Fibroblast of skin of scalp (primary cell): ENCODE data around the gene SGIP1.

Experiments
- DNase-seq: peaks from one replicate; pipeline ENCODE4 v3.0.0-alpha.2; 2013

Gene SGIP1

GRCh38 chr1:66521721-66522365 lies 12.1 kb upstream of the SGIP1 start:
- peak; percentile 76 for DNase-seq

DNA sequence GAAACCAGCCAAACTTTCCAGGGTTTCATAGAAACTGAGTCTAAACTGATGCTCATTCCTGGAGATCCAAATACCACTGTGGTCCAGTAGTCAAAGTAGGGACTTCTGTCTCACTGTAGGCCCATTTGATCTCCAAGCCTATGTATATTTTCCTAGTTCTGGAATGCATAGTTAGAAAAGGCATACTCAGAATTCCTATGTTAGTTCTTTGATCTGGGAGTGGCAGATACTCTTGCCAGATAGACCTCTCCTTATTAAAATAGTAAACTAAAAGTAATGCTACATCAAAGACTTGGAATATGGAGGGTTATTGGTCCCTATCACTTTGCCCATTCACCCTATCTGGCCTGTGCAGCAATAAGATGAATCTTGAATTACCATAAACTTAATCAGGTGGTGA lies 10.4 kb upstream of the SGIP1 start:
- no peak for DNase-seq

- no peak for DNase-seq
Measured at GRCh38 chr1:66525086-66525485, 8.9 kb upstream of the SGIP1 start.

DNA sequence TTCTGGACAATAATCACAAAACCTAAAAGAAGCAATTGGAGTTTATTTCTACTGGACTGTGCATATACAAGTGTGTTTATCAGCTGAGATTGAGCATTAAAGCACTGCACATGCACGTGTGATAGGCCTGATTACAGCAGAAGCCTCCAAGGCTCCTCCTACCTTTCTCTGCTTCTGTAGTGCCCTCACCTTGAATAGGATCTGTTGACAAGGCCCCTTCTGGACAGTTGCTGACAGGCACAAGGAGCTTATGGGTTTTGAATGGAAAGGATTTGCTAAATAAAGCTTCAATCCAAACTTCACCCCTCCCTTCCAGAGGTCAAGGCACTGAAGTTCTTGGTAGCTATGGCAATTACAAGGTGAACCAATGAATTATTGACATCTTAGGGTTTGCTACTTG lies 7.9 kb upstream of the SGIP1 start:
- no peak for DNase-seq

GRCh38 chr1:66526991-66527390 lies 7.0 kb upstream of the SGIP1 start:
- no peak for DNase-seq

DNA sequence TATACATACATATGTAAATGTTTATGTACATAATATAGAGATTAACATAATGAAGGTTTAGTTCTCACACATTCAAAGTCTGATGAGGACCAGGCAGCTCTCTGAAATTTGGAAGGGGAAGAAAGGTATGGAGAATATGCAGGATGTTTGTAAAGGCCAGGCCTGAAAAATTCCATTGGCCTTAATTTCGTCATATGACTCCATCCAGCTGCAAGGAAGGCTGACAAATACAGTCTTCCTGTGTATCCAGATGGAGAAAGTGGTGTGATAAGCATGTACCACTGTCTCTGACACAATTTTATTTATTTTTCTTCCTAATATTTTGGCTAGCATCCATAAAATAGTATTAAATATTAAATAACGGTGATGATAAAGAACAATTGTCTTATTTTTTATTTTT lies 6.3 kb upstream of the SGIP1 start:
- peak; percentile 75 for DNase-seq

- DNase-seq = no peak
Measured at GRCh38 chr1:66528580-66528979, 5.4 kb upstream of the SGIP1 start.

DNA sequence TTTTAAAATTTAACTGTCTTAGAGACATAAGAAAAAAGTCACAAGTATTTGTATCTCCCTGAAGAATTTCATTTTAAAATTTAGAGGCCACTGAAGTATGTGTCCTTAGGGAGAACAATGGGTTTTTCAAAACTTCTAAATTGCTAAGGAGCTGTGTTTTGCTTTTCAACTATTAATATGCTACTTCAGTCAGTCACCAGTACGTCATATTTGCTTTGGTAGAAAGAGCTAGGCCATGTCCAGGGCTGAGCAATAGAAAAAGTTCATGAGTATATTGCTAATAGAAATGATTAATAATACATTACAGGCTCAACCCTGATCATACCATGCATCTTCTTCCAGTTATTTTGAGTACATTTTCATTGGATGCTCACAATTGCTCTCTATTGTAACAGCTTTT lies 1.7 kb upstream of the SGIP1 start:
- no peak for DNase-seq

- DNase-seq = peak; percentile 85
Measured at GRCh38 chr1:66532798-66533783, 862 bp upstream of the SGIP1 start.

DNA sequence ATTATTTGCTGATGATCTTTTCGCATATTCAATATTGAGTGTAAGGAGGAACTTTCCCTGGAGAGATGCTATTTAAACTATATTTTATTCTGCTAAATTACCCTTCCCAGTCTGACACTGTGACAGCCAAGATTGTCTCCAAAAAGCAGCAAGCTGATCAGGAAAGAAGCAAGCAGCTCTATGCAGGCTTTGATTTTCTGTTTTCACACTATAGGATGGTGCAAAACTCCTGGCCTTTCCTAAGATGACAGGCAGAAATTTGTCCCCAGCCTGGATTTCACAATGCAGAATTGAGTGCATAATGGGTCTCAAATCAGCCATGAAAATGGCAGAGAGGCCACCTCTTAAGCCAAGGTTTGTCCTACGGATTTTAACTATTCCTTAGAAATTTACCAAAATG lies 1.1 kb downstream of the SGIP1 start:
- no peak for DNase-seq

- DNase-seq = no peak
Measured at GRCh38 chr1:66535853-66536252, 1.9 kb downstream of the SGIP1 start.

- DNase-seq = no peak
Measured at GRCh38 chr1:66537718-66538117, 3.8 kb downstream of the SGIP1 start.

GRCh38 chr1:66539491-66539890 lies 5.5 kb downstream of the SGIP1 start:
- no peak for DNase-seq

DNA sequence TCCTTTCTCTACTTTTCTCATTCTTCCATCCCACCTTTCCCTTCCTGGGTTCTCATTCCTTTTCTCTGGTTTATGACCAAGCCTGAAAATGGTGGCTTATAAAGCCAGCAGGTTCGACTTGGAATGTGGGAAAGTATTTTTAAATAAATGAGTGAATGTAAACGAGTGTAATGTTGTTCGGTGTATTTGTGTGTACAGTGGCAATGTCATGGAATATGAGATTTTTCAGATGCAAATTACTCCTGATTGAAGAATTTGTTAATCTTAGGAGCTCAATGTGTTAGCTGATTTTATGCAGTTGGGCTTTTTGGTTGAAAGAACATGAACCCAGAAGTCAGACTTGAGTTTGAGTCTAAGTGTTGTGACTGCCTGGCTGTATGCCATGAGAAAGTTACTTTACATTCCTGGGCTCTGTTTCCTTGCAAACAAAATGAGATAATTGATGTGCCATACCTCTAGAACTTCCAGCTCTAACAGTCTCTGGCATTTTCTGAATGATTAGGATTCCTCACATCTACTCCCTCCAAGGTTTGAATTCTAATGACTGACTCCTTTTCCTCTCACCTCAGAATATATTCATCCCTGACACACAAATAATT lies 6.6 kb downstream of the SGIP1 start:
- peak; percentile 66 for DNase-seq

GRCh38 chr1:66542314-66542713 lies 8.4 kb downstream of the SGIP1 start:
- DNase-seq = no peak

GRCh38 chr1:66542811-66543767 lies 9.1 kb downstream of the SGIP1 start:
- peak; percentile 70 for DNase-seq

DNA sequence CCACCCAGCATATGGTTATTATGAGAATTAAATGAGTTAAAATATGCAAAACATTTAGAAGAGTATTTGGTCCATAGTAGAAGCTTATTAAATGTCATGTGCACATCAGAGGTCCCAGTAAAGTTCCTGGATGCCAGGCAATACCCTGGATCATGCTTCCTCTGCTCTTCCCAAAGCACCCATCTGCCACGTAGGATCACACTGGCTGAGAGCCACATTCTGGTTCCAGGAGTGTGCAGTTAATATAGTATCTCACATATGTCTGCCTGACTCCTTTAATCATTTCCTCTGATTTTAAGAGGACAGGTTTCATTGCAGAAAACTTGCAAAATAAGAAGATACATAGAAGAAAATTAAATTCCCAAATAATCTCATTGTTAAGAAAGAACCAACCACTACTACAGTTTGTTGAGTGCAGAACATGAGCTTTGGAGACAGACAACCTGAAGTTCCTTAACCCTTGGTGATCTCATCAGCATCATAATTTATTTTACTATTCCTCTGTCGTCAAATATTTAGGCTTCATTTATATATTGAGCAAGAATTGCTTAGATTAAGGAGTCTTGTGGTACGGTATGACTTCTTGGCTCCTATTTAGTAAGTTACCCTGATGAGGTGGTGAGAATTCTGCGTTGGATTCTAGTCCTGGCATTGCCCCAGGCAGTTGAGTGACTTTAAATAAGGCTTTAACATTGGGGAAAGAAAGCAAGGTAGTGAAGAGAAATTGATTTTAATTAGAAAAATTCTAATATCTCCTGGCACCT lies 12.3 kb downstream of the SGIP1 start:
- DNase-seq = no peak

DNA sequence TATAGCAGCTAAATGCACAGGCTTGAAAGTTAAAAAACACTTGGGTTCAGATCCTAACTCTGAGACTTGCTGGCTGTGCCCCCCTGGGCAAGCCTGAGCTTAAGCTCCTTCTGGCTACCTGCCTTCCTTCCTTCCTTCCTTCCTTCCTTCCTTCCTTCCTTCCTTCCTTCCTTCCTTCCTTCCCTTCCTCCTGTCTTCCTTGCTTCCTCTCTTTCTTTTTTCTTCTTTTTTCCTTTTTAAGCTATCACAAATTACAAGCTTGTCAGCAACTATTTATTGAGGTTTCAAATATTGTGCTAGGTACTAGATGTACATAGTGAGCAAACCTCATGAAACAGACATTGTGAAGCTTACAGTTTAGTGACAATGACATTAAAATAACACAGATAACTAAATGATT lies 15.1 kb downstream of the SGIP1 start:
- no peak for DNase-seq

DNA sequence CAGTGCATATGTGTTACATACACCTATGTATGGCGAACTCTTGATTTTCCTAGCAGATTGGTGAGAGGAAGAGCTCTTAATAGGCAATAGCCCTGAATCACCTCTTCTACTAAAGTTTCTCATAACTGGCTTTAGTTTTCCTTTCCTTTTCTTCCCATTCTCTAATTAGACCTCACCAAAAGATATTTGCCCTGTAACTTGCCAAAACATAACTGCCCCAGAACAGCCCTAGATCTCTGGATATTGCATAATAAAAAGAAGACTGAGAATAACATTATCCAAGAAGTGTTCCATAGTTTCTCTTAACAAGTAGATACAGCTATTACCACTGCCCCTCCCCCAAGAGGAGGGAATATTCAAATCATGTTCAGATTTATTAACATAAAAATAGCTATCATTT lies 16.3 kb downstream of the SGIP1 start:
- no peak for DNase-seq

GRCh38 chr1:66552287-66552686 lies 18.3 kb downstream of the SGIP1 start:
- no peak for DNase-seq

DNA sequence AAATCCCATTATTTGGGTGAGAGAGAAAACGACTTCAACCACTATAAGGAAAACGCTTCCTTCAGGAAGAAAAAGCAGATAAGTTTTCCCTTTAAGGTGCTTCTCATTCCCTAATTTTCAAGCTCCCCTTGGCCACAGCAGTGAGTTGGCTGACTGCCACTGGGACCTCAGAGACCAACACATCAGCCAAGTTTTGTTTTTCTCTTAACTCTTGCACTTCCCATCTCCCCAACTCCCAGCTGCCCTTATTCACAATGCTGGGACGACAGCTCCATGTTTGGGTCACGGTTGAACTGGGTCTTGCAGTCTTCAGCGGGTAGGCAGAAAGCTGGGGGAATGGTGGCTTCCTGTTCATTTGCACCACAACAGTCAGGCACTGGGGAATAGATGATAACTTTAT lies 18.9 kb downstream of the SGIP1 start:
- DNase-seq = no peak

DNA sequence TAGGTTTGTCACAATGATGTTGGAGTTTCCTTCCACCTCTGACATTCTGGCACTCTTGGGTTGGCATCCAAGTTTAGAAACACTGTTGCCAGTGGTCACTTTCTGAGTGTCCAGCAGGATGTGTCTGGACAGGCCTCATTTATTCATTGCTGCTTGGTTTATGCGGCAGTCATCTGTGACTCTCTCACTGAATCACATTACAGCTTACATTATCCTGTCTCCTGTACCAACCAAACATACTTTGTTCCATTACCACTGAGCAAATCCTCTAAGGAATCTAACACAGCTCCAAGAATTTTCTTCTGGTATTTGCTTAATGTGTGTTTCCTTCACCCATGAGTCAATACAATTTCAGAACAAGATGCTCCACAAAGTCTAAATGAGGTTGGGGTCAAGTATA lies 19.9 kb downstream of the SGIP1 start:
- DNase-seq = peak; percentile 68
